H9 (cell line): ENCODE results near the gene HOXD8. TPM values are rescaled to one million over a fixed set of nuclear protein-coding genes. Genes with fewer than 3 reads are reported as not detected.
A peak's percentile ranks its signal among the peaks of the same experiment; 100 is the strongest.

Source experiments
- DNase-seq: peaks from one replicate; pipeline ENCODE4 v3.0.0-alpha.2; 2017
- H2AFZ ChIP-seq: one replicate; pipeline ENCODE4 v1.6.1; 2013; ENCODE audit warnings: mild to moderate bottlenecking, low read length, control low read depth, moderate library complexity
- H2AK5ac ChIP-seq: 2 replicates; pipeline ENCODE4 v1.6.1; 2013; ENCODE audit warnings: low read length, control low read depth, mixed read lengths; ENCODE audit not compliant: insufficient read length
- H2BK120ac ChIP-seq: one replicate; pipeline ENCODE4 v1.6.1; 2013; ENCODE audit warnings: low read depth, mild to moderate bottlenecking, low read length, control low read depth, inconsistent platforms; ENCODE audit not compliant: poor library complexity, severe bottlenecking
- H2BK12ac ChIP-seq: 2 replicates; pipeline ENCODE4 v1.6.1; 2013; ENCODE audit warnings: low read length, control low read depth, mixed read lengths, low read depth; ENCODE audit not compliant: insufficient read length
- H2BK15ac ChIP-seq: 2 replicates; pipeline ENCODE4 v1.6.1; 2013; ENCODE audit warnings: low read depth, low read length, control low read depth
- H2BK20ac ChIP-seq: one replicate; pipeline ENCODE4 v1.6.1; 2013; ENCODE audit warnings: low read depth, mild to moderate bottlenecking, low read length, control low read depth, inconsistent platforms; ENCODE audit not compliant: poor library complexity, severe bottlenecking
- H2BK5ac ChIP-seq: 2 replicates; pipeline ENCODE4 v1.6.1; 2013; ENCODE audit warnings: low read length, control low read depth, mixed read lengths; ENCODE audit not compliant: insufficient read length
- H3K14ac ChIP-seq: 2 replicates; pipeline ENCODE4 v1.6.1; 2013; ENCODE audit warnings: low read length, control low read depth; ENCODE audit not compliant: insufficient read depth
- H3K18ac ChIP-seq: 2 replicates; pipeline ENCODE4 v1.6.1; 2013; ENCODE audit warnings: low read depth, mild to moderate bottlenecking, mixed read lengths, low read length, control low read depth; ENCODE audit not compliant: insufficient read length
- H3K23ac ChIP-seq: 2 replicates; pipeline ENCODE4 v1.6.1; 2013; ENCODE audit warnings: low read length, control low read depth, mixed read lengths, low read depth; ENCODE audit not compliant: insufficient read length
- H3K23me2 ChIP-seq: 2 replicates; pipeline ENCODE4 v1.6.1; 2013; ENCODE audit warnings: low read depth, mild to moderate bottlenecking, mixed read lengths, low read length, control low read depth; ENCODE audit not compliant: insufficient read length, poor library complexity, severe bottlenecking
- H3K27ac ChIP-seq: 2 replicates; pipeline ENCODE4 v1.5.1; 2013; ENCODE audit warnings: low read length, control low read depth, mixed read lengths, low read depth; ENCODE audit not compliant: insufficient read length
- H3K27me3 ChIP-seq: 2 replicates; pipeline ENCODE4 v1.6.1; 2013; ENCODE audit warnings: low read length, control low read depth, inconsistent platforms; ENCODE audit not compliant: insufficient read depth
- H3K4ac ChIP-seq: 2 replicates; pipeline ENCODE4 v1.6.1; 2013; ENCODE audit warnings: low read depth, mild to moderate bottlenecking, control low read depth, inconsistent platforms, low read length, moderate library complexity
- H3K4me1 ChIP-seq: 2 replicates; pipeline ENCODE4 v1.6.1; 2013; ENCODE audit warnings: low read length, control low read depth, inconsistent platforms; ENCODE audit not compliant: insufficient read depth
- H3K4me2 ChIP-seq: 2 replicates; pipeline ENCODE4 v1.6.1; 2013; ENCODE audit warnings: low read length, control low read depth, mixed read lengths; ENCODE audit not compliant: insufficient read length, insufficient read depth
- H3K56ac ChIP-seq: 2 replicates; pipeline ENCODE4 v1.6.1; 2013; ENCODE audit warnings: low read depth, mild to moderate bottlenecking, mixed read lengths, low read length, control low read depth; ENCODE audit not compliant: insufficient read length
- H3K79me1 ChIP-seq: 2 replicates; pipeline ENCODE4 v1.6.1; 2013; ENCODE audit warnings: low read depth, mild to moderate bottlenecking, moderate library complexity, low read length, control low read depth, inconsistent platforms; ENCODE audit not compliant: insufficient read depth, poor library complexity, severe bottlenecking
- H3K79me2 ChIP-seq: 2 replicates; pipeline ENCODE4 v1.6.1; 2013; ENCODE audit warnings: low read length, control low read depth, inconsistent platforms; ENCODE audit not compliant: insufficient read depth
- H3K9ac ChIP-seq: 2 replicates; pipeline ENCODE4 v1.6.1; 2013; ENCODE audit warnings: low read length, control low read depth, mixed read lengths; ENCODE audit not compliant: insufficient read length; ENCODE audit errors: extremely low read depth
- H3K9me3 ChIP-seq: one replicate; pipeline ENCODE4 v1.6.1; 2013; ENCODE audit warnings: low read depth, low read length, inconsistent platforms; ENCODE audit not compliant: control insufficient read depth
- H3T11ph ChIP-seq: one replicate; pipeline ENCODE4 v1.6.1; 2013; ENCODE audit warnings: mild to moderate bottlenecking, low read length, control low read depth, inconsistent platforms
- H4K20me1 ChIP-seq: one replicate; pipeline ENCODE4 v1.6.1; 2013; ENCODE audit not compliant: control insufficient read depth, insufficient read length, insufficient read depth
- H4K5ac ChIP-seq: 2 replicates; pipeline ENCODE4 v1.6.1; 2013; ENCODE audit warnings: low read depth, mild to moderate bottlenecking, mixed read lengths, low read length, control low read depth; ENCODE audit not compliant: insufficient read length
- H4K8ac ChIP-seq: replicated peaks from 2 replicates; pipeline ENCODE4 v1.6.1; 2013; ENCODE audit warnings: low read length, control low read depth, mixed read lengths, low read depth; ENCODE audit not compliant: insufficient read length
- H4K91ac ChIP-seq: 2 replicates; pipeline ENCODE4 v1.6.1; 2013; ENCODE audit warnings: low read depth, mild to moderate bottlenecking, moderate library complexity, mixed read lengths, low read length, control low read depth; ENCODE audit not compliant: insufficient read length
- H3K27ac Mint-ChIP-seq, 3 experiments: 2 replicates in 2 of 3; 3 replicates in 1 of 3; pipeline ENCODE4 v1.8.0; 2020 to 2021; ENCODE audit warnings: mixed read lengths in 3 of 3, mild to moderate bottlenecking in 1 of 3, moderate library complexity in 1 of 3
- H3K27me3 Mint-ChIP-seq: 2 replicates; pipeline ENCODE4 v1.8.0; 2021; ENCODE audit warnings: low read depth, mild to moderate bottlenecking, moderate library complexity, mixed read lengths
- H3K36me3 Mint-ChIP-seq, 3 experiments: 2 replicates in 2 of 3; 3 replicates in 1 of 3; pipeline ENCODE4 v1.8.0; 2020 to 2021; ENCODE audit warnings: low read depth in 3 of 3, mixed read lengths in 3 of 3; ENCODE audit not compliant: insufficient read depth in 1 of 3
- H3K4me1 Mint-ChIP-seq, 2 experiments: 2 replicates each; pipeline ENCODE4 v1.8.0; 2020; ENCODE audit warnings: mixed read lengths in 2 of 2
- H3K4me3 Mint-ChIP-seq, 2 experiments: 2 replicates in 1 of 2; 3 replicates in 1 of 2; pipeline ENCODE4 v1.8.0; 2020 to 2021; ENCODE audit warnings: mild to moderate bottlenecking in 2 of 2, mixed read lengths in 2 of 2, moderate library complexity in 1 of 2
- H3K9me3 Mint-ChIP-seq, 2 experiments: 2 replicates in 1 of 2; 3 replicates in 1 of 2; pipeline ENCODE4 v1.8.0; 2020; ENCODE audit warnings: mild to moderate bottlenecking in 2 of 2, mixed read lengths in 2 of 2, moderate library complexity in 1 of 2
- CTCF ChIP-seq: fragments of 200-600 bp; sonication (generic); conservative IDR thresholded peaks from 3 replicates; pipeline ENCODE4 v1.8.0; 2021; ENCODE audit warnings: antibody characterized with exemption, mild to moderate bottlenecking
- WGBS: extraction: QIAGEN DNeasy Blood & Tissue Kit; methylation state at CpG from one replicate; pipeline ENCODE4 v1.1.7; 2013; ENCODE audit warnings: missing lambda C conversion rate, low lambda C conversion rate, mixed read lengths; ENCODE audit not compliant: insufficient read length; ENCODE audit errors: extremely low coverage; 5-methylcytosine and 5-hydroxymethylcytosine counted together
- total RNA-seq: library from RNA; stranded (reverse); gene quantifications from 2 replicates; pipeline ENCODE4 v1.2.1, GENCODE V29; 2021

The HOXD8 gene
- total RNA-seq, 1 experiment from 2014 or later: not detected

GRCh38 chr2:176085120-176085788 lies 44.3 kb upstream of the HOXD8 start:
- Histone ChIP-seq H3K23ac (no peak overlapping the region), H4K8ac (no peak overlapping the region), H3K56ac (no peak overlapping the region), H3T11ph (no peak overlapping the region), H3K4me1 (no peaks in the 10 kb centered on the region), H3K79me2 (no peaks in the 10 kb centered on the region), H4K91ac (no peak overlapping the region), H4K5ac (no peak overlapping the region), H3K14ac (no peak overlapping the region), H2BK20ac (no peak overlapping the region), H3K9me3 (no peaks in the 10 kb centered on the region), H3K18ac (no peak overlapping the region), H2AK5ac (no peak overlapping the region), H2BK5ac (no peak overlapping the region), H3K9ac (no peak overlapping the region), H4K20me1 (no peaks in the 10 kb centered on the region), H2BK15ac (no peak overlapping the region), H3K27me3 (peaks cover 100% of the 10 kb centered on the region), H3K4ac (no peak overlapping the region), H2BK120ac (no peak overlapping the region), H2BK12ac (no peak overlapping the region), H3K23me2 (no peaks in the 10 kb centered on the region), H3K27ac (no peak overlapping the region), H2AFZ (no peak overlapping the region), H3K79me1 (no peaks in the 10 kb centered on the region), H3K4me2 (no peak overlapping the region)
- no peaks in the 10 kb centered on the region for H3K36me3 Mint-ChIP-seq
- H3K27ac Mint-ChIP-seq: no peak overlapping the region
- H3K9me3 Mint-ChIP-seq: peaks cover 5 to 13% of the 10 kb centered on the region in 2 experiments
- H3K4me3 Mint-ChIP-seq: peak overlapping the region in 1 of 2 experiments; percentile 68; a peak in 3 of 5 replicates
- no peak for TF ChIP-seq CTCF
- H3K27me3 Mint-ChIP-seq: peaks cover 100% of the 10 kb centered on the region
- peaks cover 14 to 39% of the 10 kb centered on the region in 2 experiments for H3K4me1 Mint-ChIP-seq
- peak; percentile 63 for DNase-seq
- no CpG with 5 or more reads among the region's 40 CpGs for WGBS
